Ishikawa (cell line): ENCODE data around the gene PTPRE.

Experiments
- CEBPB ChIP-seq: IDR thresholded peaks from 2 replicates; pipeline ENCODE4 v1.6.1; 2012
- CREB1 ChIP-seq: IDR thresholded peaks from 2 replicates; pipeline ENCODE4 v1.6.1; 2012; ENCODE audit warnings: low read depth
- MAX ChIP-seq: IDR thresholded peaks from 2 replicates; pipeline ENCODE4 v1.6.1; 2012
- REST ChIP-seq: IDR thresholded peaks from 2 replicates; pipeline ENCODE4 v1.6.1; 2012; ENCODE audit warnings: low read depth, mild to moderate bottlenecking
- TEAD4 ChIP-seq: IDR thresholded peaks from 2 replicates; pipeline ENCODE4 v1.6.1; 2012
- USF1 ChIP-seq: IDR thresholded peaks from 2 replicates; pipeline ENCODE4 v1.6.1; 2012

GRCh38 chr10:127997937-127998336 lies 91.0 kb downstream of the PTPRE start:
- TF ChIP-seq CREB1 (no peak), CEBPB (no peak), USF1 (no peak), MAX (no peak), REST (no peak), TEAD4 (no peak)
